Stimulated activated CD8-positive, alpha-beta memory T cell treated with anti-CD3 and anti-CD28 coated beads, Interleukin-15, amount 100 ng/mL, for 24 hours (primary cell): ENCODE results near the gene CORO6.

ENCODE experiments used
- DNase-seq: peaks from one replicate; pipeline ENCODE4 v3.0.0-alpha.2; 2020; ENCODE audit warnings: low read depth

Gene CORO6

GRCh38 chr17:29590411-29591145 lies 32.1 kb downstream of the CORO6 start:
- no peak for DNase-seq

- peak; percentile 69 for DNase-seq
Observed at GRCh38 chr17:29589524-29590410, 32.9 kb downstream of the CORO6 start, which contains the start of gene GIT1. TSS of gene GIT1 (minus strand) at chr17:29589648. CDS start at chr17:29589378, 270 bp downstream.

- DNase-seq = no peak
Observed at GRCh38 chr17:29588562-29589411, 33.9 kb downstream of the CORO6 start.

- DNase-seq = no peak
Observed at GRCh38 chr17:29588017-29588561, 34.6 kb downstream of the CORO6 start.

- DNase-seq = no peak
Observed at GRCh38 chr17:29587591-29587990, 35.1 kb downstream of the CORO6 start.

- no peak for DNase-seq
Observed at GRCh38 chr17:29586676-29587469, 35.8 kb downstream of the CORO6 start.

GRCh38 chr17:29585080-29585751 lies 37.5 kb downstream of the CORO6 start:
- DNase-seq = no peak

- DNase-seq = no peak
Observed at GRCh38 chr17:29584452-29585079, 38.1 kb downstream of the CORO6 start.

- DNase-seq = no peak
Observed at GRCh38 chr17:29583324-29584248, 39.1 kb downstream of the CORO6 start.

GRCh38 chr17:29582772-29583171 lies 39.9 kb downstream of the CORO6 start:
- no peak for DNase-seq

GRCh38 chr17:29582254-29582765 lies 40.4 kb downstream of the CORO6 start:
- DNase-seq = no peak

- no peak for DNase-seq
Observed at GRCh38 chr17:29581583-29582253, 41.0 kb downstream of the CORO6 start.

GRCh38 chr17:29579866-29580771 lies 42.6 kb downstream of the CORO6 start:
- DNase-seq = peak; percentile 68

GRCh38 chr17:29578626-29579485 lies 43.9 kb downstream of the CORO6 start:
- DNase-seq = no peak

- no peak for DNase-seq
Observed at GRCh38 chr17:29577385-29578211, 45.1 kb downstream of the CORO6 start.
